T follicular helper cell (primary cell): ENCODE data around the gene CEL.
"Not testable (repeated sequence)": the region's sequence is repeated elsewhere in the genome, so short reads cannot be mapped to it uniquely, and the experiment has no call there.

Experiments
- DNase-seq: peaks from one replicate; pipeline ENCODE4 v3.0.0-alpha.2; 2020; ENCODE audit warnings: low read depth

CEL gene

DNA sequence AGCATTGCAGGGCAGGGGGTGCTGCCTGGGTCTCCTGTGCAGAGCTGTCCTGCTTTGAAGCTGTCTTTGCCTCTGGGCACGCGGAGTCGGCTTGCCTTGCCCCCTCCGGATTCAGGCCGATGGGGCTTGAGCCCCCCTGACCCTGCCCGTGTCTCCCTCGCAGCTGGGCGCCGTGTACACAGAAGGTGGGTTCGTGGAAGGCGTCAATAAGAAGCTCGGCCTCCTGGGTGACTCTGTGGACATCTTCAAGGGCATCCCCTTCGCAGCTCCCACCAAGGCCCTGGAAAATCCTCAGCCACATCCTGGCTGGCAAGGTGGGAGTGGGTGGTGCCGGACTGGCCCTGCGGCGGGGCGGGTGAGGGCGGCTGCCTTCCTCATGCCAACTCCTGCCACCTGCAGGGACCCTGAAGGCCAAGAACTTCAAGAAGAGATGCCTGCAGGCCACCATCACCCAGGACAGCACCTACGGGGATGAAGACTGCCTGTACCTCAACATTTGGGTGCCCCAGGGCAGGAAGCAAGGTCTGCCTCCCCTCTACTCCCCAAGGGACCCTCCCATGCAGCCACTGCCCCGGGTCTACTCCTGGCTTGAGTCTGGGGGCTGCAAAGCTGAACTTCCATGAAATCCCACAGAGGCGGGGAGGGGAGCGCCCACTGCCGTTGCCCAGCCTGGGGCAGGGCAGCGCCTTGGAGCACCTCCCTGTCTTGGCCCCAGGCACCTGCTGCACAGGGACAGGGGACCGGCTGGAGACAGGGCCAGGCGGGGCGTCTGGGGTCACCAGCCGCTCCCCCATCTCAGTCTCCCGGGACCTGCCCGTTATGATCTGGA lies 2.7 kb downstream of the CEL start:
- no peak for DNase-seq

- no peak for DNase-seq
These were observed 3.2 kb downstream of the CEL start for GRCh38 chr9:133065070-133065388.

- no peak for DNase-seq
These were observed 4.6 kb downstream of the CEL start for GRCh38 chr9:133066181-133066983.

DNA sequence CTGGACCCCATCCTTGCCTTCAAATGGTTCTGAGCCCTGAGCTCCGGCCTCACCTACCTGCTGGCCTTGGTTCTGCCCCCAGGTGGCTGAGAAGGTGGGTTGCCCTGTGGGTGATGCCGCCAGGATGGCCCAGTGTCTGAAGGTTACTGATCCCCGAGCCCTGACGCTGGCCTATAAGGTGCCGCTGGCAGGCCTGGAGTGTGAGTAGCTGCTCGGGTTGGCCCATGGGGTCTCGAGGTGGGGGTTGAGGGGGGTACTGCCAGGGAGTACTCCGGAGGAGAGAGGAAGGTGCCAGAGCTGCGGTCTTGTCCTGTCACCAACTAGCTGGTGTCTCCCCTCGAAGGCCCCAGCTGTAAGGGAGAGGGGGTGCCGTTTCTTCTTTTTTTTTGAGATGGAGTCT lies 5.2 kb downstream of the CEL start:
- no peak for DNase-seq

GRCh38 chr9:133067813-133068212 lies 6.0 kb downstream of the CEL start:
- DNase-seq: no peak

DNA sequence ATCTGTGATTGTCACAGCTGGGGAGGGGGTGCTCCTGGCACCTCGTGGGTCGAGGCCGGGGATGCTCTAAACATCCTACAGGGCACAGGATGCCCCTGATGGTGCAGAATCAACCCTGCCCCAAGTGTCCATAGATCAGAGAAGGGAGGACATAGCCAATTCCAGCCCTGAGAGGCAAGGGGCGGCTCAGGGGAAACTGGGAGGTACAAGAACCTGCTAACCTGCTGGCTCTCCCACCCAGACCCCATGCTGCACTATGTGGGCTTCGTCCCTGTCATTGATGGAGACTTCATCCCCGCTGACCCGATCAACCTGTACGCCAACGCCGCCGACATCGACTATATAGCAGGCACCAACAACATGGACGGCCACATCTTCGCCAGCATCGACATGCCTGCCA lies 6.7 kb downstream of the CEL start:
- not testable (repeated sequence) for DNase-seq

DNA sequence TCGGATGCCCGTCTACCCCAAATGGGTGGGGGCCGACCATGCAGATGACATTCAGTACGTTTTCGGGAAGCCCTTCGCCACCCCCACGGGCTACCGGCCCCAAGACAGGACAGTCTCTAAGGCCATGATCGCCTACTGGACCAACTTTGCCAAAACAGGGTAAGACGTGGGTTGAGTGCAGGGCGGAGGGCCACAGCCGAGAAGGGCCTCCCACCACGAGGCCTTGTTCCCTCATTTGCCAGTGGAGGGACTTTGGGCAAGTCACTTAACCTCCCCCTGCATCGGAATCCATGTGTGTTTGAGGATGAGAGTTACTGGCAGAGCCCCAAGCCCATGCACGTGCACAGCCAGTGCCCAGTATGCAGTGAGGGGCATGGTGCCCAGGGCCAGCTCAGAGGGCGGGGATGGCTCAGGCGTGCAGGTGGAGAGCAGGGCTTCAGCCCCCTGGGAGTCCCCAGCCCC lies 8.8 kb downstream of the CEL start:
- DNase-seq: not testable (repeated sequence)

GRCh38 chr9:133070985-133071384 lies 9.2 kb downstream of the CEL start:
- not testable (repeated sequence) for DNase-seq

GRCh38 chr9:133071484-133072150 lies 9.8 kb downstream of the CEL start:
- DNase-seq: no peak

- not testable (repeated sequence) for DNase-seq
These were observed 10.4 kb downstream of the CEL start for GRCh38 chr9:133072210-133072609.

DNA sequence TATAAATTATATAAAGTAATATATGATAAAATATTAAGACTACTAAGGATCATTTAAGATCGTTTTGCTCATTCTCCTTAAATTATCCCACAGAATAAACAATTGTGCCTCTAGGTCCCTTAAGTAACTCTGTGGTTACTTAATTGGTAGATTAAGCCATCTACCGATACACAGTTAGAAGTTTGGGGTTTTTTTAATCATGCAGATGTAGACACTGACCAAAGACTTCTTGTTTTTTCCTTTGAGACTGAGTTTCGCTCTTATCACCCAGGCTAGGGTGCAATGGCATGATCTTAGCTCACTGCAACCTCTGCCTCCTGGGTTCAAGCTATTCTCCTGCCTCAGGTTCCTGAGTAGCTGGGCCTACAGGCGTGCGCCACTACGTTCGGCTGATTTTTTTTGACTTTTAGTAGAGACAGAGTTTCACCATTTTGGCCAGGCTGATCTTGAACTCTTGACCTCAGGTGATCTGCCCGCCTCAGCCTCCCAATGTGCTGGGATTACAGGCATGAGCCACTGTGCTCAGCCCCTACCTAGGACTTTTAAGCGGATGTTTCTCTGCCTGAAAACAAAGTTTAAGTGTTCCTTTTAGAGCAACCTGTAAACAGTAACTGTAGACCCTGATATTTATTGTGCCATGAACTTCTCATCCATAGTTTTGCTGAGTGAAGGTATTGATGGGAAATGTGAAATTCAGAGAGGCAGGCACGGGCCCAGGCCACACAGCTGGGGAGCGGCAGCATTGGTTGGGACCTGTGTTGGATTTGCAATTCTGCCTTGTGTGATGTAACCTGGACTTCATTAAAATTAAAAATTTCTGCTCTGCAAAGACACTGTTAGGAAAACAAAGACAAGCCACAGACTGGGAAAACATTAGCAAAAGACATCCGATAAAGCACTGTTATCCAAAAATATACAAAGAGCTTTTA lies 11.6 kb downstream of the CEL start:
- no peak for DNase-seq

- DNase-seq: no peak
These were observed 12.4 kb downstream of the CEL start for GRCh38 chr9:133074111-133074651.

DNA sequence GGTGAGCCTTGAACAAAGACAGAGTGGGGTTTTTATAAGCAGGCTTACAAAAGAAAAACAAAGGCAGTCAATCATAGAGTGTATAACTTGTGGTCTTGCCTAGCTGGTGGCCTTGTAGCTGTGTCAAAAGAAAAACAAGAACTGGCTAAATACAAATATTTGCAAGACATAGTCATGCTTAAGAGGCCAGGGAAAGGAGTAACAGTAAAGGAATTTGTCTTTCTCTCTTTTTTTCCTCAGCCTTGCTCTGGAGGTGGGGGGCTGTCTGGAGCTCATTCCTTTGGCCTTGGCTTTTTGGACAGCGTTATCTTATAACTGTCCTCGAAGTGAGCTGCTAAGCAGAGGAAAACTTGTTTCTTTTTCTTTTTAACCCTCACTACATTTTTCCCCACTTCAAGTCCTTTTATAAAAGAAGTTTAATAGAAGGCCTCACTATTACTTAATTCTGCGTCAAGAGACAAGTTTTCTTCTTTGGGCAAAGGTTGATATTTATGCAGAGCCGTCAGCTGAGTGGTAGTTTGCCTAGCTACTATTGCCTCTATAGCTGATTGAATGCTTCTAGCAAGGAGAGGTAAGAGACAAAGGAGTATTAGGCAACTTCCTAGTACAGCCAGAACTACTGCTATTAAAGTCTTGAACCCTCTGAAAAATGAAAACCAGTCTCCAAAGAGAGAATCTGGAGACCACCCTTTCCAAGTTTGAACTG lies 14.3 kb downstream of the CEL start:
- no peak for DNase-seq

DNA sequence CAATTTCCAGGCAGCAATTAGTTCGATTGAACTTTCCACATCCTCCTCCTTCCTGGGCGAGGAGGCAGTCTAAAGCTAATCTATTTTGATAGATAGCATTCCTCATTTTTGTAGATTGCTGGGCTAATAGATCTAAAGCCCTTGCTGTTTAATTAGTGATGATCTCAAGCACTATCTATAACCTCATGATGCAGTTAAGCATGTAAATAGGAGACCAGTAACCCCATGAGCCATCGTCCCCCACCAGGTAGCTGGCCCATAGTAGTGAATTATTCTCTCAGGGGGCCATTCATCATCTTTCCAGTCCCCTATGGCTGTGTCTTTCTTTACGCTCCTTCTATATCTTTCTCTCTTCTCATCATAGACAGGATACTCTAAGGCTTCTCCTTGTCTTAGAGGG lies 14.9 kb downstream of the CEL start:
- DNase-seq: no peak

DNA sequence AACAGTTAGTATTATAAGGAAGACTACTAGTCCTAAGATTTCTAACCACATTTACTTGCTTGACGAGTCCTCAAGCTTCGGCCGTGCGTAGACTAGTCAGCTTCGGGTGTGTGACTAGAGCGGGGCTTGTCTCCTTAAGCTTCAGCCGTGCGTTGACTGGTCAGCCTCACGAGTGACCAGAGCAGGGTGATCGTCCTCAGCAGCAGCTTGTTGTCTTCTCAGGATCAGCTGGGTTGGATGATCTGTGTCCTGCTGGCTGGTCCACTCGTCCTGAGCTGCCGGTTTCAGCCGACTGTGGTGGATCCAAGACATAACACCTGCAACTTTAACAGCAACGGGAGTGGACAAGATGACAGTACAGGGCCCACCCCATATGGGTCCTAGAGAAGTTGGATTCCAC lies 16.7 kb downstream of the CEL start:
- no peak for DNase-seq

DNA sequence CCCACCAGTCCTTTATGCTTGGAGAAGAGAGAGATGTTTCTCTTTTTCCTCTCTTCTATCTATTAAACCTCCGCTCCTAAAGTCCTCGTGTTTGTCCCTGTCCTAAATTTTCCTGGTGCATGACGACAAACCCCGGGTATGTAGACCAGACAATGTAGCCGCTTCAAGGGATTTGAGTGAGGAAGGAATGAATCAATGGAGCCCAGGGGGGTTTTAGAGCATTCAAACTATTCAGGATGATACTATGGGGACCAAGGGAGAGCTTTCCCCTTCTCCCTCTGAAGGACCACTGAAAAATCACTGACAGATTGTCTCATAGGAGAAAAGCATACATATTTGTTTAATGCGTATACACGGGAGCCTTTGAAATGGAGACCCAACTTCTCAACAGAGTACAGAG lies 18.4 kb downstream of the CEL start:
- no peak for DNase-seq

DNA sequence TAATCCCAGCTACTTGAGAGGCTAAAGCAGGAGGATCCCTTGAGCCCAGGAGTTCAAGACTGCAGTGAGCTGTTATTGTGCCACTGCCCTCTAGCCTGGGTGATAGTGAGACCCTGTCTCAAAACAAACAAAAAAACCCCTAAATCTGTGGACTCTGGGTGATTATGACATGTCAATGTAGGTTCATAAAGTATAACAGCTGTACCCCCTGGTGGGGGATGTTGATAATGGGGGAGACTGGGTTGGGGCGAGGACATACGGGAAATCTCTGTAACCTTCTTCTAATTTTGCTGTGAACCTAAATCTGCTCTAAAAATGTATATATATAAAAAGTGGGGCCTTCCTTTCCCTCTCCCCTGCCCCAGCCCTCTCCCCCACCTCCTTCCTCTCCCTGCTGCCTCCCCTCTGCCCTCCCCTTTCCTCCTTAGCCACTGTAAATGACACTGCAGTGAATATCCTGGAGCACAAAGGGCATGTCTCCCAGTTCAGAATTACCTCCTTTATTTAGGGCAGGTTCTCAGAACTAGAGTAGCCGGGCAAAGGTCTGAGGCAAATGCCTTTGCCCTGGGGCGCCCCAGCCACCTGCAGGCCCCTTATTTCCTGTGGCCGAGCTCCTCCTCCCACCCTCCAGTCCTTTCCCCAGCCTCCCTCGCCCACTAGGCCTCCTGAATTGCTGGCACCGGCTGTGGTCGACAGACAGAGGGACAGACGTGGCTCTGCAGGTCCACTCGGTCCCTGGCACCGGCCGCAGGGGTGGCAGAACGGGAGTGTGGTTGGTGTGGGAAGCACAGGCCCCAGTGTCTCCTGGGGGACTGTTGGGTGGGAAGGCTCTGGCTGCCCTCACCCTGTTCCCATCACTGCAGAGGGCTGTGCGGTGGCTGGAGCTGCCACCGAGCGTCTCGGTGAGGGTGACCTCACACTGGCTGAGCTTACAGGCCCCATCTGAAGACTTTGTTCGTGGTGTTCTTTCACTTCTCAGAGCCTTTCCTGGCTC lies 19.3 kb downstream of the CEL start:
- not testable (repeated sequence) for DNase-seq

DNA sequence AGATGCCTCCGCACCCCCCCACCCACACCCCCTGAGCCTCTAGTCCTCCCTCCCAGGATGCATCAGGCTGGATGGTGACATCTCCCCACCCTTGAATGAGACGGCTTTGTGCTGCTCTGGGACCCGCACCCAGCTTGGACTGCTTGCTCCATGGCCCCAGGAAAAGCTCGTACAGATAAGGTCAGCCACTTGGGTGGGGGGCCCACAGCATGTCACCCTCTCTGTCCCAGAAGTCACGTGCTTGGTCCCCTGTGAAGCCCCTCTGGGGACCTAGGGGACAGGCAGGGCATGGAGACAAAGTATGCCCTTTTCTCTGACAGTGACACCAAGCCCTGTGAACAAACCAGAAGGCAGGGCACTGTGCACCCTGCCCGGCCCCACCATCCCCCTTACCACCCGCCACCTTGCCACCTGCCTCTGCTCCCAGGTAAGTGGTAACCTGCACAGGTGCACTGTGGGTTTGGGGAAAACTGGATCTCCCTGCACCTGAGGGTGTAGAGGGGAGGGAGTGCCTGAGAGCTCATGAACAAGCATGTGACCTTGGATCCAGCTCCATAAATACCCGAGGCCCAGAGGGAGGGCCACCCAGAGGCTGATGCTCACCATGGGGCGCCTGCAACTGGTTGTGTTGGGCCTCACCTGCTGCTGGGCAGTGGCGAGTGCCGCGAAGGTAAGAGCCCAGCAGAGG lies 20.3 kb downstream of the CEL start:
- not testable (repeated sequence) for DNase-seq

DNA sequence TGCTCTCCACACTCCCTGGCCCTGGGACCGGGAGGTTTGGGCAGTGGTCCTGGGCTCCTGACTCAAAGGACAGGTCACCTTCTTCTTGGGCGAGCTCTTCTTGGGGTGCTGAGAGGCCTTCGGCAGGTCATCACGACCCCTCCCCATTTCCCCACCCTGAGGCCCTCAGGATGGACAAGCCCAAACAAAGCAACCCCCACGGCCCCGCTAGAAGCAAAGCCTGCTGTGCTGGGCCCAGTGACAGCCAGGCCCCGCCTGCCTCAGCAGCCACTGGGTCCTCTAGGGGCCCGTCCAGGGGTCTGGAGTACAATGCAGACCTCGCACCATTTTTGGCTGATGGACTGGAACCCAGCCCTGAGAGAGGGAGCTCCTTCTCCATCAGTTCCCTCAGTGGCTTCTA lies 21.9 kb downstream of the CEL start:
- not testable (repeated sequence) for DNase-seq
